NT2/D1 (cell line): ENCODE results near the gene ALDH9A1.

Experiments used
- SUZ12 ChIP-seq: IDR thresholded peaks from 2 replicates; pipeline ENCODE4 v1.6.1; 2011; ENCODE audit not compliant: insufficient read length, insufficient read depth; ENCODE audit errors: extremely low read depth
- YY1 ChIP-seq: IDR thresholded peaks from 2 replicates; pipeline ENCODE4 v1.6.1; 2011; ENCODE audit not compliant: insufficient read length, insufficient read depth
- ZNF274 ChIP-seq: IDR thresholded peaks from 2 replicates; pipeline ENCODE4 v1.6.1; 2011; ENCODE audit warnings: mild to moderate bottlenecking, low read depth, low read length

- TF ChIP-seq ZNF274 (no peak), YY1 (no peak), SUZ12 (no peak)
Measured at GRCh38 chr1:165659581-165659895, 38.8 kb downstream of the ALDH9A1 start.
